ENCODE data around the gene FBXL13.
"Not testable (repeated sequence)": the region's sequence is repeated elsewhere in the genome, so short reads cannot be mapped to it uniquely, and the experiment has no call there.

The FBXL13 gene

DNA sequence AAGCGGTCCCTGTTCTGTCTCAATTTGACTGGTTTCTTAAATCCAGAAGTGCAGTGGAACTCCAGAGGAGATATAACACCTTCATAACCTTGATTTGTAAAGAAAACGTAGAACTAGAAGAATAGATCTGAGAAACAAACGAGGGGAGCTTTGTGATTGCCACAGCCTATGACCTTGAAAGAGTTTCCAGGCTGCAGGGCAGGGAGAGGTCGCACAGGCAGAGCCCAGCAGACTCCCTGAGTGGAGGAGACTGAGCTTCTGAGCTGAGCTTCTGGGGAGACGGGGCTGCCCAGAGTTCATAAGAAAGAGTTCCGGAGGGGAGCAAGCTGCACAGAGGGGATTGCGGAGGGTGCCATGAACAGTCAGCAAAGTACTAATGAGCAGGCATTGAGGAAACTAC, 268.0 kb downstream of the FBXL13 start:
- DNase-seq: no peak

GRCh38 chr7:102795987-102796595, 278.5 kb downstream of the FBXL13 start:
- not testable (repeated sequence) for DNase-seq

DNA sequence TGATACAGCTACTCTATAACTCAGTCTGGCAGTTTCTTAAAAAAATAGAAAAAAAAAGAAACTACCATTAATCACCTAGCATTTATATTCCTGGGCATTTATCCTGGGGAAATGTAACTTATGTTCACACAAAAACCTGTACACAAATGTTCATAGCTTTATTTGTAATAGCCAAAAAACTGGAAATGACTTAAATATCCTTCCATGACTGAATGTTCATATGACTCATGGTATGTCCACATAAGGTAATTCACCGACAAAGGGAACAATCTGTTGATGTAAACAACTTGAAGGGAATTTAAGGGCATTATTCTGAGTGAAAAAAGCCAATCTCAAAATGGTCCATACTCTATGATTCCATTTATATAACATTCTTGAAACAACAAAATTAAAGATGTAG, 280.0 kb downstream of the FBXL13 start:
- DNase-seq: not testable (repeated sequence)

DNA sequence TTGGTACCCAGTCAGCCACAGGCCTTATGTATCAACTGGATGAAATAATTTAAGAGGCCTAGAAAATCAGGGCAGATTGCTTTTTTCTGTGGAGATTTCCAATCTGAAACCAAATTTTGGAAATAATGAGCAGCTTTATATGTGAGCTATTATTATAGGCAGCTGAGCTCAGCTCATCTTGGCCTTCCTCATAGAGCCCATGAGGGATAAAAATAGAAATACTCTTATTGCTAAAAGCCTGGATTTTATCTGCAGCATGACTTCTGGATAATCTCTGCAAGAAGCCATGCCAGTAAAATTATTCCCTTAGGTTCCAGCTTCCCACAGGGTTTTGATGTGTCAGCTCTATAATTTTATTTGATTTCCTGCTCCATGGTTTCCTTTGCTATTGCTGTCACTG, 282.8 kb downstream of the FBXL13 start:
- not testable (repeated sequence) for DNase-seq

GRCh38 chr7:102791367-102791766, 283.2 kb downstream of the FBXL13 start:
- DNase-seq: not testable (repeated sequence)

DNA sequence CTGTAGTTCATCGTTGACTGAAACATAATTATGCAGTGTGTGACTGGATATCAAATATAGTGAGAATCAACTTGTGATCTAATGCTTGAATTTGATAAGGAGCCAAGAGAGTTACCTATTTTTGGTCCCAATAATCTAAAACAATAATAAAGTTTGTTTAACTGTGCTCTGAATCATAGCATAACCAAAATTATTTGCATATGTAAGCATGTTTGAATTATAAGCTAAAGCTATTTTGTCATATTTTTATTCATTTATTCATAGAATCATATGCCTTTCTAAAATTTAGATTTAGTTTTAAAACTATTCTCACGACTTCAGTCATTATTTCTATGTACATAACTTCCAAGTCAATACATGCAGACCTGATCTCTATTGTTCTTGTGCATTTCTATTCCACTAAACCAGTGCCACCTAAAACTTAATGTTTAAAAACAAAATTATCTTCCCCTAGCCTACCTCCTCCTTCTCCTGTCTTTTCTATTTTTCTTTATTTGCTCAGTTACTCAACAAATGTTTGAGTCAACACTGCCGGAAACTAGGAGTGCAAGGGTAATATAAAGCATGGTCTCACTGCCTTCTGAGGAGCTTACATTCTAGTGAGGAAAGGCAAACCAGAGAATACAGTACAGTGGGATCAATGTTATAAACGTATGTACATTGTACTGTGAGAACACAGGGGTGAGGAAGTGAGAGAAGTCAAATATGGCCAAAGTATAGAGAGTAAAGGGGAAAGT, 284.1 kb downstream of the FBXL13 start:
- not testable (repeated sequence) for DNase-seq

DNA sequence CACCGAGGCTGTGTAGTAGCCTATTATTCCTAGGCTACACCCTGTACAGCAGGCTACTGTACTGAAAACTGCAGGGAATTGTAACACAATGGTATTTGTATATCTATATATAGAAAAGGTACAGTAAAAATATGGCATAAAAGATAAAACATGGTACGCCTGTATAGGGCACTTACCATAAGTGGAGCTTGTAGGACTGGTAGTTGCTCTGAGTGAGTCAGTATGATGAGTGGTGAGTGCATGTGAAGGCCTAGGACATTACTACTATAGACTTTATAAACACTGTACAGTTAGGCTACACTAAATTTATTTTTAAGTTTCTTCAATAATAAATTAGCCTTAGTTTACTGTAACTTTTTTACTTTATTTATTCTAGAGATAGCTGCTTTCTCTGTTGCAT, 285.8 kb downstream of the FBXL13 start:
- not testable (repeated sequence) for DNase-seq

DNA sequence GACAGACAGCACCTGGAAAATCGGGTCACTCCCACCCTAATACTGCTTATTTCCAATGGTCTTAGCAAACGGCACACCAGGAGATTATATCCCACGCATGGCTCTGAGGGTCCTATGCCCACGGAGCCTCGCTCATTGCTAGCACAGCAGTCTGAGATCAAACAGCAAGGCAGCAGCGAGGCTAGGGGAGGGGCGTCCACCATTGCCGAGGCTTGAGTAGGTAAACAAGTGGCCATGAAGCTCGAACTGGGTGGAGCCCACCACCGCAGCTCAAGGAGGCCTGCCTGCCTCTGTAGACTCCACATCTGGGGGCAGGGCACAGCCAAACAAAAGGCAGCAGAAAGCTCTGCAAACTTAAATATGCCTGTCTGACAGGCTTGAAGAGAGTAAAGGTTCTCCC, 293.7 kb downstream of the FBXL13 start:
- DNase-seq: not testable (repeated sequence)

- not testable (repeated sequence) for DNase-seq
Observed at GRCh38 chr7:102778663-102779062, 295.9 kb downstream of the FBXL13 start.

GRCh38 chr7:102776217-102776616, 298.4 kb downstream of the FBXL13 start:
- not testable (repeated sequence) for DNase-seq

- not testable (repeated sequence) for DNase-seq
Observed at GRCh38 chr7:102770467-102770866, 304.1 kb downstream of the FBXL13 start.

- DNase-seq: not testable (repeated sequence)
Observed at GRCh38 chr7:102769657-102770192, 304.9 kb downstream of the FBXL13 start.

DNA sequence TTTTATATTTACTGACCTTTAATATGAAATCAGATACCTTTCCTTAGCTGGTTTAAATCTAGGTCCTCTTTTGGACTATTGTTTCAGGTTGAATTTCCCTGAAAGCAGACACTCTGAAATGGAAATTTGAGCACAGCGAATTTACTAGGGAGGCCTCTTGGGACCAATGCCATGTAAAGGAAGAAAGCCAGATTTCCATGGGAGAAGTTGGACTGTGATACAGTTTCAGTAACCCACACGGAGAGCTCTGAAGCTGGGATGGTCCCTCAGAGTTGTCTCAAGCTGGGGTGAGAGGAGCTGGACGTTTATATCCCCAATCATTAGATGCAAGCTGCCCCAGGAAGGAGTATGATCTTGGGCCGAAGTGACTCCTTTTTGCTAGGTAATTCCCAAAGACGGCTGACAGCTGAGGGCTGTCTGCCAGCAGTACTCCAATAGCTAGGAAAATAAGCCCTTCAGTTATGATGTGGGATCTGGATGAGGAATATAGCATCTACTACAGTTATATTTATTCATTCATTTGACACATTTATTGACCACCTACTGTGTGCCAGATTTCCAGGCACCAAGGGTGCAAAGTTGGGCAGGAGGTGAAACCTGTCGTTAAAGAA, 311.2 kb downstream of the FBXL13 start:
- DNase-seq: peak; percentile 34
